ENCODE data around the gene NOTCH2. TPM values are rescaled to one million over a fixed set of nuclear protein-coding genes. Genes with fewer than 3 reads are reported as not detected.

Gene NOTCH2
- polyA plus RNA-seq, 1 donor = 38.1 TPM

GRCh38 chr1:119906927-119907652 is 162.4 kb downstream of the NOTCH2 start:
- no peak for DNase-seq (ENCODE audit: low read depth)

GRCh38 chr1:119903443-119903835 is 166.0 kb downstream of the NOTCH2 start:
- DNase-seq (ENCODE audit: low read depth) = no peak

- no peak for DNase-seq (ENCODE audit: low read depth)
Measured at GRCh38 chr1:119902775-119903442, 166.6 kb downstream of the NOTCH2 start.

- DNase-seq (ENCODE audit: low read depth) = no peak
Measured at GRCh38 chr1:119898981-119899720, 170.3 kb downstream of the NOTCH2 start.

GRCh38 chr1:119898530-119898929 is 170.9 kb downstream of the NOTCH2 start:
- DNase-seq (ENCODE audit: low read depth) = no peak

GRCh38 chr1:119896303-119896702 is 173.2 kb downstream of the NOTCH2 start, which contains the start of gene ADAM30:
Gene ADAM30, minus strand, starts transcription at chr1:119896515. Its CDS starts 179 bp downstream, at chr1:119896336.
- no peak for DNase-seq (ENCODE audit: low read depth)

GRCh38 chr1:119895102-119895501 is 174.4 kb downstream of the NOTCH2 start:
- no peak for DNase-seq (ENCODE audit: low read depth)

GRCh38 chr1:119893827-119894700 is 175.4 kb downstream of the NOTCH2 start:
- DNase-seq (ENCODE audit: low read depth) = no peak

- no peak for DNase-seq (ENCODE audit: low read depth)
Measured at GRCh38 chr1:119893238-119893791, 176.1 kb downstream of the NOTCH2 start.

GRCh38 chr1:119891386-119891785 is 178.1 kb downstream of the NOTCH2 start:
- no peak for DNase-seq (ENCODE audit: low read depth)

- DNase-seq (ENCODE audit: low read depth) = no peak
Measured at GRCh38 chr1:119888476-119888875, 181.0 kb downstream of the NOTCH2 start.

- no peak for DNase-seq (ENCODE audit: low read depth)
Measured at GRCh38 chr1:119887427-119887826, 182.0 kb downstream of the NOTCH2 start.

GRCh38 chr1:119885903-119886783 is 183.3 kb downstream of the NOTCH2 start:
- DNase-seq (ENCODE audit: low read depth) = no peak

GRCh38 chr1:119884711-119885110 is 184.8 kb downstream of the NOTCH2 start:
- DNase-seq (ENCODE audit: low read depth) = no peak

GRCh38 chr1:119883826-119884225 is 185.6 kb downstream of the NOTCH2 start:
- no peak for DNase-seq (ENCODE audit: low read depth)

- DNase-seq (ENCODE audit: low read depth) = no peak
Measured at GRCh38 chr1:119882132-119883049, 187.1 kb downstream of the NOTCH2 start.

GRCh38 chr1:119879510-119880434 is 189.7 kb downstream of the NOTCH2 start:
- no peak for DNase-seq (ENCODE audit: low read depth)

GRCh38 chr1:119878171-119878570 is 191.3 kb downstream of the NOTCH2 start:
- no peak for DNase-seq (ENCODE audit: low read depth)
